ENCODE results near the gene TTC31.

Gene TTC31

GRCh38 chr2:74505448-74506246 is 22.8 kb downstream of the TTC31 start:
- DNase-seq, result no peak

- DNase-seq, result peak; percentile 94
Observed at GRCh38 chr2:74507145-74507925, 24.5 kb downstream of the TTC31 start, which contains the start of gene PCGF1. TSS of gene PCGF1 (minus strand) at chr2:74507695. CDS start at chr2:74507668, 27 bp downstream.

- DNase-seq, result peak; percentile 28
Observed at GRCh38 chr2:74507926-74508520, 25.1 kb downstream of the TTC31 start.

DNA sequence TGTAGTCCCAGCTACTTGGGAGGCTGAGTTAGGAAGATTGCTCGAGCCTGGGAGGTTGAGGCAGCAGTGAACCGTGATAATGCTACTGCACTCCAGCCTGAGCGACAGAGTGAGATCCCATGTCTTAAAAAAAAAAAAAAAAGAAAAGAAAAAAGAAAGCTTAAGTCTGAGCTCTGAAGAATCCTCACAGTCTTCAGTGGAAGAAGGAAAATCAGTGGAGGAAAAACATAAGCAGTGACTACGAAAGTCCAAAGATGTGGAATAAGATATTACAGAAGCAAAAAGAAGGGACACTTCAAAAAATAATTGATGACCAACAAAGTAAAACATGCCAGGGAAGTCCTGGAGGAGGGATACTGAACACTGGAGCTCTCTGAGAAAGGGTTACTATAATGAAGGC is 27.4 kb downstream of the TTC31 start:
- no peak for DNase-seq

- DNase-seq, result no peak
Observed at GRCh38 chr2:74511104-74511989, 28.5 kb downstream of the TTC31 start.

GRCh38 chr2:74512744-74513604 is 30.1 kb downstream of the TTC31 start:
- DNase-seq, result no peak

GRCh38 chr2:74513605-74514367 is 30.9 kb downstream of the TTC31 start:
- DNase-seq, result no peak

DNA sequence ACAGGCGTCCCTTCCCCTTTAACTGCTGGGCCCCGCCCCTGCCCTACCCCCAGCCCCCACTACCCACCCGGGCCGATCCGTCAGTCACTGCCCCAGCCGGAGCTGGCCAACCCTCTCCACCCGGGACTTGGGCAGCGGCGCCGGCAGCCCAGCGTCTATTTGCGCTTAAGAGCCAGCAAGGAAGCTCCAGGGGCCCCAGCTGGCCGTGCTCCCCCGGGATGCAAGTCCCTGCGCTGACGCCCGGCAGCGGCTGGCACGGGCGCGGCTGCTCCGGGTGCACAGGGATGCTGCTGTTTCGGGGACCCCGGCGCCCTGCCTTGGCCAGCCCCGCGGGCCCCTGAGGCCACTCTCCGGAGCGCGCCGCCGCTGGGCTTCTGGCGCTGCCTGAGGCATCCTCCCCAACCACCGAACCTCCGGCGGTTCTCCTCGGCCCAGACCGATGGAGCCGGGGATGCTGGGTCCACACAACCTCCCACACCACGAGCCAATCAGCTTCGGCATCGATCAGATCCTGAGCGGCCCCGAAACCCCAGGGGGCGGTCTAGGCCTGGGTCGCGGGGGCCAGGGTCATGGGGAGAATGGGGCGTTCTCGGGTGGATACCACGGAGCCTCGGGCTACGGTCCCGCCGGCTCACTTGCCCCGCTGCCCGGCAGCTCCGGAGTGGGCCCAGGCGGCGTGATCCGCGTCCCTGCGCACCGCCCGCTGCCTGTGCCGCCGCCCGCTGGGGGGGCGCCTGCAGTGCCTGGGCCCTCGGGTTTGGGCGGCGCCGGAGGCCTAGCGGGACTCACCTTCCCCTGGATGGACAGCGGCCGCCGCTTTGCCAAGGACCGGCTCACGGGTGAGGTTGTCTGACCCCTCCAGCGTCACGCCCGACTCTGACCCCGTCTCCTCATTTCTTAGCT is 31.7 kb downstream of the TTC31 start, which contains the start of gene TLX2:
TSS of gene TLX2 (plus strand) at position 83 of the 903 bp plus-strand sequence. CDS start at position 440, 357 bp downstream.
- no peak for DNase-seq

- DNase-seq, result no peak
Observed at GRCh38 chr2:74515271-74515980, 32.5 kb downstream of the TTC31 start.

DNA sequence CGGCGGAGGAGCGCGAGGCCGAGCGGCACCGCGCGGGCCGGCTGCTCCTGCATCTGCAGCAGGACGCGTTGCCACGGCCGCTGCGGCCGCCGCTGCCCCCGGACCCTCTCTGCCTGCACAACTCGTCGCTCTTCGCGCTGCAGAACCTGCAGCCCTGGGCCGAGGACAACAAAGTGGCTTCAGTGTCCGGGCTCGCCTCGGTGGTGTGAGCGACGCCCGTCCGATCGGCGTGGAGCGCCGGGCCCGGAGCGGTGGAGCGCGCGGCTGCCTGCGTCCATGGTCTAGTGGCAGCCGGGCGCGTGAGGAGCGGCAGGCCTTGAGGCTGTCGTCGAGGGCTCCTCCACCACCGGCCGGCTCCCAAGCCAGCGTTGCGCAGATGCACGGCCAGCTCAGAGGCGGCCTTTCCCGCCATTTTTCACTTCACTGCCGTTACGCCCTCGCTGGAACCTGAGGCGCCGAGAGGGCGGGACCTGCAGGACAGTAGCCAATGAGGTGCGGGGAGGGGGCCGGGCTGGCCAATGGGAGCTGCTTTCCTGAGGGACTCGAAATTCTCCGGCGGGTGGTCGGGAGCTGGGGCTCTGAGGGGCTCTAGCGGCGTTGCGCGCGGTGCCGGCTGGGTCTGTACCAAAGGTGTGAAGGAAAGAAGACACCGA is 33.2 kb downstream of the TTC31 start:
- no peak for DNase-seq

GRCh38 chr2:74516650-74517049 is 33.8 kb downstream of the TTC31 start:
- DNase-seq, result no peak

GRCh38 chr2:74522516-74522915 is 39.6 kb downstream of the TTC31 start:
- DNase-seq, result no peak

- DNase-seq, result no peak
Observed at GRCh38 chr2:74524005-74524404, 41.1 kb downstream of the TTC31 start.

GRCh38 chr2:74524955-74525716 is 42.3 kb downstream of the TTC31 start:
- DNase-seq, result no peak

DNA sequence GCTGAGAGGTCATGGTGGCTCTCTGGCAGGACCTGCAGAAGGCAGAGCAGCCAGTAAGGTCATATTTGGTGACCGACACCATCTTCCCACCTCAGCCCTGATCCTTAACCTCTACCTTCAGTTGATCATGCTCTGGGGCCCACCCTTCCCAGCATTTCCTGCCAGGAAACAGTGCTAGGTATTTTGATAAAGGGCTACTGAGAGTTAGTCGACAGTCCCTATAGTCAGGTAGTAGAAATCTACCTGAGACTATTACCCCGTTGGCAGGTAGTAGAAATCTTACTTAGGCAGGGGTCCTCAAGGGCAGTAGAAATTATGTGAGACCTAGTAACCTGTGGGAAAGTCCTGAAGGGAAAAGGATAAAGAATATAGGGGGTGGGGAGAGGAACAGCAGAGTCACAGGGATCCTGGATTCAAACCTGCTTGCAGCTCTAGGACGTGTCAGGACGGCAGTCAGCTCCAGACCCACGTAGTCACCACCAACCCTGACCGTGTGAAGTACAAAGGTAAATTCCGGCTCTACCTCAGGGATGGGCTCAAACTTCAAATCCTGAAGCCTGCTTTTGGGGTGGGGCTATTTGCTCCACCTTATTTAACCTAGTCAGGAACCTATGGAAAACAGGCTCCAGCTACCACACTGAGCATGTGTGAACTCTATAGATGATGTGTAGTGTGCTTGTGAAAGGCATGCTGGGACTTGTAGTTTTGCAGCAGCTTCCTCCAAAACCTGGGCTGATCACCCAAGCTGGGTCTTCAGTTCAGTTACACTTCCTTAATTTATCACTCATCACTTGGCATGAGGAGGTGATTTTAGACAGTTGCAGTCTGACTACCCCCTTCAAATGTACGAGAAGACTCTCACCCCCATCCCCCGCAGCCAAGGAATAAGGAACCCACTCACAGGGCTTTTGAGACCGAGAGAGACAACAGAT is 43.1 kb downstream of the TTC31 start, which contains the start of gene DQX1:
TSS of gene DQX1 (minus strand) at position 515 of the 932 bp plus-strand sequence. CDS start at position 13, 502 bp downstream.
- no peak for DNase-seq

DNA sequence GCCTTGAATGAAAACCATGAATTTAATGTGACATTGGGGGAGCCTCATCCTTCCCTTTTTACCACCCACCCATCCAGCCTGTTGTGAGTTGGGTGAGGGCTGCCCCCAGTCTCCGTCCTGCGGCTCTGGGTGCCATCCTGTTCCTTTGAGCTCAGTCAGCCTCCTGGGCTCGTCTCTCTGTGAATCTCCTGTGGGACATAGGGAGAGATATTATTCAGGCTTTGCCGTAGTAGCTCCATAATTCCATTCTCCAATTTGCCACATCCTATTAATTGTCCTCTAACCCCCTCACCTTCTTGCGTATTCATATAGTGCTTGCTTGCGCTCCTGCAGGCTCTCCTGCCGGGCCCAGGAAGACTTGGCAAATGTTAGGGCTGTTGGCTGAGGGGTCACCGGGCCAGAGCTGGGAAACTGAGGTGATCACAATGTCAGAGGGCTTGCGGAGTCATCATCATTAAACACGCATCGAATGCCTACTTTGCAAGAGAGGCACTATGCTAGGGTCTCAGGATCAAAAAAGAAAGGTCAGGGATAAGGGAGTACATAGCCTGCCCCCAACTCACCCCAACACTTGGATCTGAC is 43.9 kb downstream of the TTC31 start:
- no peak for DNase-seq
